A549 (cell line): Measurements from ENCODE around the gene KRTAP19-1. TPM values are rescaled to one million over a fixed set of nuclear protein-coding genes. Genes with fewer than 3 reads are reported as not detected.

Experiments
- ATAC-seq, 2 experiments: fragments of 200-7000 bp in 1 of 2; fragments of >200 bp in 1 of 2; cut with Nextera tagmentation in 1 of 2; cut with Tn5 transposase in 1 of 2; 3 replicates each; pipeline versions ENCODE4 v1.8.0 to v1.9.1; 2018 to 2020; ENCODE audit warnings: mild to moderate bottlenecking in 1 of 2, moderate library complexity in 1 of 2
- CTCF ChIA-PET: fragments of 300-600 bp; sonication (Branson Sonifier 250); formaldehyde crosslinking; extraction: SDS; loops from one replicate; lab custom pipeline; 2021; ENCODE audit warnings: antibody characterized with exemption, inconsistent platforms; lab: Yijun Ruan, JAX
- POLR2A ChIA-PET: fragments of 350-600 bp; formaldehyde crosslinking; extraction: SDS; loops from one replicate; lab custom pipeline; 2021; ENCODE audit warnings: antibody characterized with exemption, inconsistent platforms; lab: Yijun Ruan, JAX
- DNase-seq, 2 experiments: peaks; one replicate each; pipeline versions ENCODE4 v3.0.0 to v3.0.0-alpha.2; 2011 to 2016; ENCODE audit warnings: low read depth in 1 of 2, low spot score in 1 of 2
- FAIRE-seq: peaks from 2 replicates; lab custom pipeline; 2011; peaks lifted over from hg19 to GRCh38; lab: Jason Lieb, UNC
- H3K27ac ChIP-seq, 2 experiments: fragments of >200 bp; sonication (Bioruptor Twin); formaldehyde crosslinking; 3 replicates each; pipeline ENCODE4 v1.5.1; 2016 to 2017
- H3K4me1 ChIP-seq: fragments of >200 bp; sonication (Bioruptor Twin); formaldehyde crosslinking; 3 replicates; pipeline ENCODE4 v1.6.1; 2016
- H3K4me2 ChIP-seq: fragments of >200 bp; sonication (Bioruptor Twin); formaldehyde crosslinking; 3 replicates; pipeline ENCODE4 v1.6.1; 2016
- H3K4me3 ChIP-seq: fragments of >200 bp; sonication (Bioruptor Twin); formaldehyde crosslinking; 3 replicates; pipeline ENCODE4 v1.5.1; 2016
- H3K9me3 ChIP-seq: fragments of >200 bp; sonication (Bioruptor Twin); formaldehyde crosslinking; 3 replicates; pipeline ENCODE4 v1.6.1; 2016
- BHLHE40 ChIP-seq: IDR thresholded peaks from 2 replicates; pipeline ENCODE4 v1.6.1; 2012; ENCODE audit warnings: low read depth, low read length, inconsistent platforms
- CBX2 ChIP-seq: fragments of 200-600 bp; sonication (generic); IDR thresholded peaks from 2 replicates; pipeline ENCODE4 v1.6.1; 2016; ENCODE audit warnings: low read depth, mild to moderate bottlenecking, borderline replicate concordance
- CBX8 ChIP-seq: fragments of 200-600 bp; sonication (generic); IDR thresholded peaks from 2 replicates; pipeline ENCODE4 v1.6.1; 2016
- CTCF ChIP-seq: fragments of >200 bp; sonication (Bioruptor Twin); formaldehyde crosslinking; IDR thresholded peaks from 3 replicates; pipeline ENCODE4 v1.5.1; 2016
- E2F6 ChIP-seq: IDR thresholded peaks from 2 replicates; pipeline ENCODE4 v1.6.1; 2012; ENCODE audit warnings: low read depth, borderline replicate concordance
- EHF ChIP-seq: fragments of 250-450 bp; sonication (Bioruptor Pico); IDR thresholded peaks from 2 replicates; pipeline ENCODE4 v1.5.0; 2020; ENCODE audit warnings: mild to moderate bottlenecking
- ESRRA ChIP-seq: fragments of 150-350 bp; IDR thresholded peaks from 2 replicates; pipeline ENCODE4 v1.6.1; 2014; ENCODE audit warnings: mild to moderate bottlenecking, low read length, borderline replicate concordance
- FOSB ChIP-seq: fragments of 250-450 bp; sonication (Bioruptor Pico); IDR thresholded peaks from 2 replicates; pipeline ENCODE4 v1.5.0; 2020; ENCODE audit warnings: mild to moderate bottlenecking, moderate library complexity
- FOSL2 ChIP-seq, 2 experiments: fragments of 450-650 bp in 1 of 2; fragments of >200 bp in 1 of 2; sonication (Bioruptor Twin) in 1 of 2; formaldehyde crosslinking; IDR thresholded peaks; 2 replicates each; pipeline versions ENCODE4 v1.5.0 to v1.6.1; 2016 to 2020; ENCODE audit warnings: mild to moderate bottlenecking in 1 of 2, moderate library complexity in 1 of 2
- FOXS1 ChIP-seq: fragments of 250-450 bp; sonication (Bioruptor Pico); IDR thresholded peaks from 2 replicates; pipeline ENCODE4 v1.5.0; 2020; ENCODE audit warnings: mild to moderate bottlenecking, moderate library complexity
- HMGXB4 ChIP-seq: fragments of 250-450 bp; sonication (Bioruptor Pico); IDR thresholded peaks from 2 replicates; pipeline ENCODE4 v1.5.0; 2021; ENCODE audit warnings: mild to moderate bottlenecking, moderate library complexity, borderline replicate concordance
- JUN ChIP-seq, 2 experiments: fragments of >200 bp; sonication (Bioruptor Twin); formaldehyde crosslinking; IDR thresholded peaks; 2 replicates in 1 of 2; 3 replicates in 1 of 2; pipeline ENCODE4 v1.6.1; 2016 to 2017
- MAX ChIP-seq: IDR thresholded peaks from 2 replicates; pipeline ENCODE4 v1.6.1; 2012
- NPAS2 ChIP-seq: fragments of 250-450 bp; sonication (Bioruptor Pico); IDR thresholded peaks from 2 replicates; pipeline ENCODE4 v1.8.0; 2022; ENCODE audit warnings: mild to moderate bottlenecking, moderate library complexity, borderline replicate concordance
- NR3C1 ChIP-seq: fragments of >200 bp; sonication (Bioruptor Twin); formaldehyde crosslinking; IDR thresholded peaks from 3 replicates; pipeline ENCODE4 v1.6.1; 2017
- POLR2A ChIP-seq: IDR thresholded peaks from 2 replicates; pipeline ENCODE4 v1.6.1; 2012; ENCODE audit warnings: mild to moderate bottlenecking, low read length
- RAD21 ChIP-seq, 2 experiments: fragments of >200 bp in 1 of 2; sonication (Bioruptor Twin) in 1 of 2; formaldehyde crosslinking in 1 of 2; IDR thresholded peaks in 1 of 2; conservative IDR thresholded peaks in 1 of 2; 2 replicates in 1 of 2; 3 replicates in 1 of 2; pipeline ENCODE4 v1.6.1; 2012 to 2018; ENCODE audit warnings: inconsistent platforms in 1 of 2
- RCOR1 ChIP-seq: fragments of 150-350 bp; IDR thresholded peaks from 2 replicates; pipeline ENCODE4 v1.6.1; 2014; ENCODE audit warnings: antibody characterized with exemption, low read length, low read depth
- REST ChIP-seq: fragments of 200-600 bp; sonication (generic); IDR thresholded peaks from 2 replicates; pipeline ENCODE4 v1.6.1; 2016; ENCODE audit warnings: antibody characterized with exemption, mild to moderate bottlenecking, moderate library complexity
- SREBF2 ChIP-seq: fragments of 450-650 bp; IDR thresholded peaks from 2 replicates; pipeline ENCODE4 v1.6.1; 2014; ENCODE audit warnings: mild to moderate bottlenecking, moderate library complexity
- TFCP2L1 ChIP-seq: fragments of 250-450 bp; sonication (Bioruptor Pico); IDR thresholded peaks from 2 replicates; pipeline ENCODE4 v1.5.0; 2021; ENCODE audit warnings: mild to moderate bottlenecking
- TP53 ChIP-seq: fragments of 250-450 bp; sonication (Bioruptor Pico); IDR thresholded peaks from 2 replicates; pipeline ENCODE4 v1.5.0; 2021; ENCODE audit warnings: mild to moderate bottlenecking, moderate library complexity
- ZC3H11A ChIP-seq: fragments of 450-650 bp; IDR thresholded peaks from 2 replicates; pipeline ENCODE4 v1.6.1; 2014; ENCODE audit warnings: antibody characterized with exemption, mild to moderate bottlenecking
- ZNF302 ChIP-seq: fragments of 250-450 bp; sonication (Bioruptor Pico); IDR thresholded peaks from 2 replicates; pipeline ENCODE4 v1.9.0; 2021; ENCODE audit warnings: inconsistent platforms, mild to moderate bottlenecking, moderate library complexity
- ZSCAN20 ChIP-seq: fragments of 250-450 bp; sonication (Bioruptor Pico); IDR thresholded peaks from 2 replicates; pipeline ENCODE4 v1.8.0; 2022; ENCODE audit warnings: mild to moderate bottlenecking, moderate library complexity
- WGBS: methylation state at CpG from one replicate; pipeline ENCODE4 v1.1.6; 2017; ENCODE audit errors: missing lambda C conversion rate; 5-methylcytosine and 5-hydroxymethylcytosine counted together
- polyA plus RNA-seq, 4 experiments: library from polyadenylated mRNA; depleted of rRNA in 3 of 4; stranded (reverse); fragments of >200 nt; fragmentation: RNase III in 1 of 4; extraction: RNeasy Plus Mini Kit Qiagen cat#74134 plus additional on column Dnase treatment in 1 of 4; gene quantifications; 2 replicates in 3 of 4; 3 replicates in 1 of 4; pipeline ENCODE4 v1.2.3, GENCODE V29; 2011 to 2017

Gene KRTAP19-1
- polyA plus RNA-seq, 2 of the 4 experiments (the other 2 are of a cell fraction): not detected

- no peak for FAIRE-seq
- TF ChIP-seq POLR2A (no peak), NR3C1 (no peak), E2F6 (no peak), HMGXB4 (CRISPR knock-in tag) (no peak), MAX (no peak), FOSL2 (IDR thresholded peaks at IDR 0.05) (no peak), FOSL2 (CRISPR knock-in tag; IDR thresholded peaks at IDR 0.05) (no peak), FOSB (no peak), CBX8 (no peak), BHLHE40 (no peak), RAD21 (conservative IDR thresholded peaks at IDR 0.05 in 1 of 2, IDR thresholded peaks at IDR 0.05 in 1 of 2) (no peak), TP53 (CRISPR knock-in tag) (no peak), RCOR1 (no peak), ZNF302 (CRISPR knock-in tag) (no peak), ZSCAN20 (CRISPR knock-in tag) (no peak), EHF (no peak), JUN (IDR thresholded peaks at IDR 0.05) (no peak), TFCP2L1 (CRISPR knock-in tag) (no peak), REST (no peak), CBX2 (no peak)
- no peak within 1 kb of the TSS for H3K27ac ChIP-seq
- ChIA-PET CTCF (no interaction called here), POLR2A (no interaction called here)
- H3K4me1 ChIP-seq: no peaks in the 10 kb centered on the region
- ATAC-seq: no peak
- 0% methylated on average over 4 of the region's 4 CpGs for WGBS
- no peak for DNase-seq
- H3K4me3 ChIP-seq: no peak within 1 kb of the TSS
- H3K9me3 ChIP-seq: no peaks in the 10 kb centered on the region
- no peak within 1 kb of the TSS for H3K4me2 ChIP-seq
These were observed 16.9 kb upstream of the KRTAP19-1 start, which contains the start of gene KRTAP19-4 for GRCh38 chr21:30497065-30497464. Gene KRTAP19-4, minus strand, starts transcription at chr21:30497165. Its CDS starts 55 bp downstream, at chr21:30497110.

GRCh38 chr21:30491963-30492428 is 11.8 kb upstream of the KRTAP19-1 start, which contains the start of gene KRTAP19-3:
Gene KRTAP19-3, minus strand, starts transcription at chr21:30492013. Its CDS starts 56 bp downstream, at chr21:30491957.
- WGBS: 18% methylated on average over 2 of the region's 2 CpGs
- no peak within 1 kb of the TSS for H3K4me3 ChIP-seq
- FAIRE-seq (no peak), DNase-seq (no peak), ATAC-seq (no peak)
- no peaks in the 10 kb centered on the region for H3K4me1 ChIP-seq
- CTCF ChIA-PET: no interaction called here
- H3K4me2 ChIP-seq: no peak within 1 kb of the TSS
- POLR2A ChIA-PET: no interaction called here
- H3K27ac ChIP-seq: no peak within 1 kb of the TSS
- H3K9me3 ChIP-seq: no peaks in the 10 kb centered on the region
- TF ChIP-seq SREBF2 (no peak), CTCF (no peak), NPAS2 (CRISPR knock-in tag) (no peak), E2F6 (no peak), NR3C1 (no peak), ZC3H11A (no peak), FOXS1 (CRISPR knock-in tag) (no peak), REST (no peak), ESRRA (no peak), BHLHE40 (no peak)
